MV-4-11 (cell line): ENCODE data around the gene EML1.

ENCODE experiments used
- DNase-seq: peaks from one replicate; lab custom pipeline; 2025; lab: John Stamatoyannopoulos, UW

EML1 gene

GRCh38 chr14:99829450-99829849 is 36.2 kb downstream of the EML1 start:
- DNase-seq: no peak

- DNase-seq: no peak
Measured at GRCh38 chr14:99831303-99831702, 38.1 kb downstream of the EML1 start.

GRCh38 chr14:99831903-99832685 is 38.9 kb downstream of the EML1 start:
- DNase-seq: no peak

GRCh38 chr14:99837822-99838221 is 44.6 kb downstream of the EML1 start:
- no peak for DNase-seq

GRCh38 chr14:99838639-99839134 is 45.5 kb downstream of the EML1 start:
- DNase-seq: no peak

GRCh38 chr14:99839696-99840095 is 46.5 kb downstream of the EML1 start:
- DNase-seq: no peak

- DNase-seq: no peak
Measured at GRCh38 chr14:99840265-99840664, 47.1 kb downstream of the EML1 start.

GRCh38 chr14:99840774-99841305 is 47.6 kb downstream of the EML1 start:
- DNase-seq: no peak

- DNase-seq: no peak
Measured at GRCh38 chr14:99841436-99842071, 48.3 kb downstream of the EML1 start.

- no peak for DNase-seq
Measured at GRCh38 chr14:99842141-99842540, 48.9 kb downstream of the EML1 start.

- no peak for DNase-seq
Measured at GRCh38 chr14:99846808-99847207, 53.6 kb downstream of the EML1 start.

DNA sequence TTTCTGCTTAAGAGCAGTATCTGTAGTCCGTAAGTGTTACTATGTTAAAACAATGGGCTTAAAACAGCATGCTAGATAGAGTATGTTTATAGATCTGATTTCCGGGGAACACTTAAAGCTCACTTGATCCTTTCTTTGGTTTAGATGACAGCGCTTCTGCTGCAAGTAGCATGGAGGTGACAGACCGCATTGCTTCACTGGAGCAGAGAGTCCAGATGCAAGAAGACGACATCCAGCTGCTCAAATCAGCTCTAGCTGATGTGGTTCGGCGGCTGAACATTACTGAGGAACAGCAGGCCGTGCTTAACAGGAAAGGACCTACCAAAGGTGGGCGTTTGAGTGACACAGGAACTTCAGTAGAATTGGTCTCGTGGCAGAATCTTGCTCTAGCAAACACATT is 57.5 kb downstream of the EML1 start:
- DNase-seq: no peak

- no peak for DNase-seq
Measured at GRCh38 chr14:99852578-99852977, 59.4 kb downstream of the EML1 start.

- no peak for DNase-seq
Measured at GRCh38 chr14:99853206-99853605, 60.0 kb downstream of the EML1 start.

- peak; percentile 69 for DNase-seq
Measured at GRCh38 chr14:99854831-99855230, 61.6 kb downstream of the EML1 start.

- DNase-seq: no peak
Measured at GRCh38 chr14:99855271-99855670, 62.1 kb downstream of the EML1 start.

- DNase-seq: no peak
Measured at GRCh38 chr14:99857551-99857950, 64.3 kb downstream of the EML1 start.

DNA sequence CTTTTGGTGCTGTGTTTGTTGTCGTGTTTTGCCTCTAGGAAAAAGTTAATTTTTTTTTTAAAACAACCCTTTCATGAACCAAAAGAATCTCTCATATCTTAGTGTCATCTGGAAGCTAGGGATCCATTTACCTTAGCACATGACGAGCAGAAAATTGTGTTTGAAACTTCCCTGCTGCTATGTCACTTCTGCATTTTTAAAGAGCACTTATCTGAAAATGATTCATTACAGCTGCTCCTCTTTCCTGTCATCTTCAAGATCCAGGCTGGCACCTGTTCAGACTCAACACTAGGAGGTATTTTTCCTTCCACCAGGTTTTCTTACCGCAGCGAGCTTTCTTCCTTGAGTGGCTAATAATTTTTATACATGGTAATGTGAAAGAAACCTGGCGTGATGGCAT is 67.0 kb downstream of the EML1 start:
- no peak for DNase-seq

- DNase-seq: no peak
Measured at GRCh38 chr14:99862136-99862535, 68.9 kb downstream of the EML1 start.

DNA sequence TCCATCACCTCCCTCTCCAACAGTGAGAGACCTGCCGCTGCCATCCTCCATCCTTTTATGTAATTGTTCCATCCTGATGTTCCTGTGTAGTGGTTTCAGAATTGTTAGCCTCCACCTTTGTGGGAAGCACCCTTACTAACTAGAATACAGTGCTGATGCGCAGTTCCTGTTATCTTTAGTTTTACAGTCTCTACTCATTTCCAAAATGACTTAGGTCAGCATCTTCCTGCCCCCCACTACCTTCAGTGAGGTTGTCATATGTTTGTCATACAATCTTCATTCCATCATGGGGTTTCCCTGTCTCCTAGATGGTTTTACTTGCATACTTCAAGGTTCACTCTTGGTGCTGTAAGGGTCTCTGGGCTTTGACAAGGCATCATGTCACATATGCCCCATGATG is 69.8 kb downstream of the EML1 start:
- DNase-seq: no peak

- no peak for DNase-seq
Measured at GRCh38 chr14:99865408-99865807, 72.2 kb downstream of the EML1 start.

GRCh38 chr14:99870617-99871016 is 77.4 kb downstream of the EML1 start:
- DNase-seq: no peak

- no peak for DNase-seq
Measured at GRCh38 chr14:99871771-99872170, 78.6 kb downstream of the EML1 start.
